SK-N-SH (cell line): ENCODE data around the gene CNBP. TPM values are rescaled to one million over a fixed set of nuclear protein-coding genes. Genes with fewer than 3 reads are reported as not detected.
A peak's percentile ranks its signal among the peaks of the same experiment; 100 is the strongest.

Source experiments
- CTCF ChIA-PET: fragments of 300-600, 350-600 bp; formaldehyde crosslinking; extraction: SDS; loops from one replicate; lab custom pipeline; 2021; lab: Yijun Ruan, JAX
- POLR2A ChIA-PET: fragments of 350-600 bp; sonication (Branson Sonifier 250); formaldehyde crosslinking; extraction: SDS; loops from one replicate; lab custom pipeline; 2020; ENCODE audit warnings: antibody characterized with exemption, inconsistent platforms; lab: Yijun Ruan, JAX
- DNase-seq: peaks from one replicate; pipeline ENCODE4 v3.0.0; 2012
- H2AFZ ChIP-seq: fragments of 200-600 bp; sonication (generic); 2 replicates; pipeline ENCODE4 v1.8.1; 2016; ENCODE audit warnings: antibody characterized with exemption, mild to moderate bottlenecking, low read depth
- H3F3A ChIP-seq: fragments of 200-600 bp; sonication (generic); replicated peaks from 2 replicates; pipeline ENCODE3; 2016; ENCODE audit warnings: antibody characterized with exemption, mild to moderate bottlenecking; ENCODE audit not compliant: insufficient read depth
- H3K27ac ChIP-seq, 2 experiments: fragments of 200-500 bp in 1 of 2; fragments of 200-600 bp in 1 of 2; sonication (Bioruptor generic) in 1 of 2; sonication (generic), shearing (Covaris generic) in 1 of 2; 2 replicates each; pipeline versions ENCODE4 v1.5.1 to v1.6.1; 2014 to 2016; ENCODE audit warnings: low read depth in 2 of 2, inconsistent platforms in 1 of 2, low read length in 1 of 2, mild to moderate bottlenecking in 1 of 2, mixed read lengths in 1 of 2
- H3K27me3 ChIP-seq: fragments of 200-600 bp; sonication (generic), shearing (Covaris generic); 2 replicates; pipeline ENCODE4 v1.6.1; 2016; ENCODE audit warnings: mixed run types; ENCODE audit not compliant: insufficient read depth
- H3K36me3 ChIP-seq, 2 experiments: fragments of 200-500 bp in 1 of 2; fragments of 200-600 bp in 1 of 2; sonication (Bioruptor generic) in 1 of 2; sonication (generic) in 1 of 2; replicated peaks in 1 of 2; 2 replicates each; pipeline versions ENCODE3 to v1.5.1; 2014 to 2016; ENCODE audit warnings: low read length in 1 of 2, mild to moderate bottlenecking in 1 of 2; ENCODE audit not compliant: insufficient read depth in 2 of 2, control insufficient read depth in 1 of 2
- H3K4me1 ChIP-seq, 2 experiments: fragments of 200-500 bp in 1 of 2; fragments of 200-600 bp in 1 of 2; sonication (Bioruptor generic) in 1 of 2; sonication (generic), shearing (Covaris generic) in 1 of 2; 2 replicates each; pipeline versions ENCODE4 v1.5.1 to v1.6.1; 2014 to 2016; ENCODE audit warnings: low read depth in 1 of 2, low read length in 1 of 2, mixed run types in 1 of 2; ENCODE audit not compliant: insufficient read depth in 2 of 2, control insufficient read depth in 1 of 2
- H3K4me2 ChIP-seq: fragments of 200-600 bp; sonication (generic), shearing (Covaris generic); 2 replicates; pipeline ENCODE4 v1.6.1; 2017; ENCODE audit warnings: mixed run types
- H3K4me3 ChIP-seq, 2 experiments: fragments of 200-500 bp in 1 of 2; fragments of 200-600 bp in 1 of 2; sonication (Bioruptor generic) in 1 of 2; sonication (generic), shearing (Covaris generic) in 1 of 2; 2 replicates each; pipeline versions ENCODE4 v1.5.1 to v1.8.1; 2014 to 2016; ENCODE audit warnings: low read depth in 2 of 2, inconsistent platforms in 1 of 2, low read length in 1 of 2, mild to moderate bottlenecking in 1 of 2, mixed read lengths in 1 of 2, moderate library complexity in 1 of 2
- H3K79me2 ChIP-seq: fragments of 200-600 bp; sonication (generic); 2 replicates; pipeline ENCODE4 v1.8.1; 2017; ENCODE audit warnings: mild to moderate bottlenecking; ENCODE audit not compliant: insufficient read depth
- H3K9ac ChIP-seq: fragments of 200-600 bp; sonication (generic); 2 replicates; pipeline ENCODE4 v1.6.1; 2017; ENCODE audit warnings: mixed run types
- H3K9me2 ChIP-seq: fragments of 200-600 bp; sonication (generic); 2 replicates; pipeline ENCODE4 v1.6.1; 2017; ENCODE audit warnings: mixed run types
- H3K9me3 ChIP-seq: fragments of 200-600 bp; sonication (generic); 2 replicates; pipeline ENCODE4 v1.6.1; 2017; ENCODE audit warnings: mixed run types, mild to moderate bottlenecking, moderate library complexity
- H4K20me1 ChIP-seq: fragments of 200-600 bp; sonication (generic); 2 replicates; pipeline ENCODE4 v1.6.1; 2017; ENCODE audit warnings: mild to moderate bottlenecking, mixed run types; ENCODE audit not compliant: insufficient read depth
- EP300 ChIP-seq, 2 experiments: IDR thresholded peaks; 2 replicates each; pipeline versions ENCODE4 v1.4.0 to v1.6.1; 2012; ENCODE audit warnings: borderline replicate concordance in 1 of 2, low read depth in 1 of 2, low read length in 1 of 2
- FOSL2 ChIP-seq: IDR thresholded peaks from 2 replicates; pipeline ENCODE4 v1.4.0; 2012; ENCODE audit warnings: low read depth, mild to moderate bottlenecking, moderate library complexity, borderline replicate concordance
- FOXJ3 ChIP-seq: sonication (generic); formaldehyde crosslinking; IDR thresholded peaks from 2 replicates; pipeline ENCODE4 v1.5.1; 2020; ENCODE audit warnings: mild to moderate bottlenecking, missing genetic modification reagents
- JUND ChIP-seq: IDR thresholded peaks from 2 replicates; pipeline ENCODE4 v1.4.0; 2012
- MAX ChIP-seq: IDR thresholded peaks from 2 replicates; pipeline ENCODE4 v1.4.0; 2012; ENCODE audit warnings: low read depth
- NFIC ChIP-seq: IDR thresholded peaks from 2 replicates; pipeline ENCODE4 v1.4.0; 2012; ENCODE audit warnings: borderline replicate concordance
- NRF1 ChIP-seq: IDR thresholded peaks from 2 replicates; pipeline ENCODE4 v1.6.1; 2012; ENCODE audit warnings: low read depth, mild to moderate bottlenecking, low read length
- PBX3 ChIP-seq: IDR thresholded peaks from 2 replicates; pipeline ENCODE4; 2012
- POLR2AphosphoS5 ChIP-seq: IDR thresholded peaks from 2 replicates; pipeline ENCODE4 v1.6.1; 2012; ENCODE audit warnings: low read depth, low read length
- RAD21 ChIP-seq: IDR thresholded peaks from 2 replicates; pipeline ENCODE4 v1.6.1; 2012; ENCODE audit warnings: mild to moderate bottlenecking, low read length
- RCOR1 ChIP-seq: fragments of 150-350 bp; IDR thresholded peaks from 2 replicates; pipeline ENCODE4 v1.6.1; 2017; ENCODE audit warnings: antibody characterized with exemption, low read length
- REST ChIP-seq: IDR thresholded peaks from 2 replicates; pipeline ENCODE4 v1.6.1; 2012; ENCODE audit warnings: mild to moderate bottlenecking, low read depth, low read length, moderate library complexity
- RXRA ChIP-seq: IDR thresholded peaks from 2 replicates; pipeline ENCODE4 v1.4.0; 2012; ENCODE audit warnings: low read depth, mild to moderate bottlenecking, borderline replicate concordance
- SIN3A ChIP-seq: IDR thresholded peaks from 2 replicates; pipeline ENCODE4 v1.6.1; 2012; ENCODE audit warnings: low read depth, mild to moderate bottlenecking, low read length, moderate library complexity, borderline replicate concordance
- SMC3 ChIP-seq: IDR thresholded peaks from 2 replicates; pipeline ENCODE4 v1.6.1; 2012; ENCODE audit warnings: low read depth, low read length, improper control_type of control experiment
- TCF12 ChIP-seq: IDR thresholded peaks from 2 replicates; pipeline ENCODE4 v1.4.0; 2012
- WGBS: methylation state at CpG from one replicate; pipeline ENCODE4 v1.1.6; 2017; ENCODE audit warnings: low lambda C conversion rate; 5-methylcytosine and 5-hydroxymethylcytosine counted together
- polyA plus RNA-seq, 3 experiments: library from polyadenylated mRNA; depleted of rRNA; stranded (reverse); fragments of >200 nt; gene quantifications; 2 replicates each; pipeline ENCODE4 v1.2.3, GENCODE V29; 2012

The CNBP gene
- polyA plus RNA-seq, 1 of the 3 experiments (the other 2 are of a cell fraction): 240 TPM

GRCh38 chr3:129228891-129229585, 45.3 kb upstream of the CNBP start (continued):
- TF ChIP-seq JUND (peak; percentile 48; the same call in 1 of the 2 replicates), SIN3A (0 out of 2 replicates have a peak, but pooled peaks have one; percentile 49), RCOR1 (no peak), SMC3 (peak; percentile 8; the same call in 1 of the 2 replicates)

- Histone ChIP-seq H3K9me2 (no peaks in the 10 kb centered on the region), H3K27me3 (no peaks in the 10 kb centered on the region), H3K9ac (peak overlapping the region; percentile 29; the same call in 1 of the 2 replicates), H3K27ac (peak overlapping the region; percentile 11 to 91; a peak in 3 of 4 replicates), H3K4me1 (peaks cover 3 to 32% of the 10 kb centered on the region in 2 experiments; a peak in 2 of 4 replicates), H3K9me3 (no peaks in the 10 kb centered on the region), H3F3A (peaks cover 49% of the 10 kb centered on the region), H3K79me2 (no peaks in the 10 kb centered on the region), H3K36me3 (no peaks in the 10 kb centered on the region), H3K4me2 (peak overlapping the region; percentile 71; the same call in 1 of the 2 replicates), H2AFZ (peak overlapping the region; percentile 89; the same call in 1 of the 2 replicates), H4K20me1 (no peaks in the 10 kb centered on the region), H3K4me3 (no peak overlapping the region)
- no peak for TF ChIP-seq RAD21
- 0 out of 2 replicates have a peak, but pooled peaks have one; percentile 29 for TF ChIP-seq REST
- TF ChIP-seq FOXJ3 (CRISPR knock-in tag): no peak
- TF ChIP-seq POLR2AphosphoS5: peak; percentile 46; the same call in 1 of the 2 replicates
- TF ChIP-seq RCOR1: no peak
- peak; percentile 70 for TF ChIP-seq NRF1
- peak; percentile 87 for TF ChIP-seq JUND
- TF ChIP-seq RXRA: peak; percentile 64; the same call in 1 of the 2 replicates
- TF ChIP-seq SIN3A: peak; percentile 61; the same call in 1 of the 2 replicates
- TF ChIP-seq PBX3: peak; percentile 40; the same call in 1 of the 2 replicates
- peak; percentile 93 for TF ChIP-seq FOSL2
- peak; percentile 78 for TF ChIP-seq NFIC
- TF ChIP-seq EP300 (IDR thresholded peaks at IDR 0.05; ENCODE audit: borderline replicate concordance in 1 of 2, low read depth in 1 of 2, low read length in 1 of 2): no peak; a peak in 1 of 4 replicates
- TF ChIP-seq MAX: peak; percentile 78
- TF ChIP-seq TCF12: peak; percentile 71
- ChIA-PET POLR2A (no interaction called here), CTCF (interaction anchor here (8.8 kb wide), 1 partner anchor 19 kb away, joined by 49 read pairs; no protein-coding TSS in a partner anchor)
- peak; percentile 34 for DNase-seq
- WGBS: 23% methylated on average over 6 of the region's 6 CpGs
These were observed 42.7 kb upstream of the CNBP start for GRCh38 chr3:129226374-129226773.
